ENCODE measurements around the gene FGD5.

The FGD5 gene

GRCh38 chr3:14846226-14846880 is 27.6 kb downstream of the FGD5 start:
- DNase-seq, result no peak
- Histone ChIP-seq H3K9me3 (ENCODE audit: control extremely low read depth in 1 of 5, control insufficient read depth in 4 of 5, insufficient read depth in 2 of 5, low read depth in 1 of 5, low read length in 4 of 5) (no peaks in the 10 kb centered on the region), H3K36me3 (ENCODE audit: control insufficient read depth in 4 of 4, insufficient read depth in 4 of 4, low read length in 3 of 4) (peaks cover 0 to 4% (median 1%) of the 10 kb centered on the region in 4 experiments), H3K27ac (ENCODE audit: insufficient read depth in 1 of 2, low read depth in 1 of 2, low read length in 2 of 2, poor library complexity in 1 of 2, severe bottlenecking in 2 of 2) (no peak overlapping the region), H3K4me1 (ENCODE audit: control extremely low read depth in 1 of 4, control insufficient read depth in 4 of 4, insufficient read depth in 4 of 4, low read length in 3 of 4) (peaks cover 4 to 31% (median 28%) of the 10 kb centered on the region in 4 experiments), H3K4me3 (ENCODE audit: control insufficient read depth in 1 of 7, extremely low read depth in 1 of 7, insufficient read depth in 4 of 7, low read depth in 2 of 7, low read length in 6 of 7) (no peak overlapping the region), H3K27me3 (replicated peaks in 2 of 5; ENCODE audit: control insufficient read depth in 4 of 5, insufficient read depth in 5 of 5, low read length in 4 of 5) (no peaks in the 10 kb centered on the region)
- WGBS (ENCODE audit: insufficient coverage), result 67% methylated on average over 7 of the region's 7 CpGs
- ChIA-PET CTCF (interaction anchor here (1.0 to 2.2 kb wide), 3 partner anchors 9 to 32 kb away, joined by 3 to 6 read pairs (median 4); no protein-coding TSS in a partner anchor), POLR2A (no interaction called here)

GRCh38 chr3:14847613-14848541 is 29.1 kb downstream of the FGD5 start:
- WGBS (ENCODE audit: insufficient coverage), result 71% methylated on average over 5 of the region's 15 CpGs
- CTCF ChIA-PET, result interaction anchor here (0.9 to 2.2 kb wide), 6 partner anchors 10 to 80 kb away, joined by 3 to 6 read pairs (median 4); no protein-coding TSS in a partner anchor
- Histone ChIP-seq H3K9me3 (ENCODE audit: control extremely low read depth in 1 of 5, control insufficient read depth in 4 of 5, insufficient read depth in 2 of 5, low read depth in 1 of 5, low read length in 4 of 5) (no peaks in the 10 kb centered on the region), H3K27me3 (replicated peaks in 2 of 5; ENCODE audit: control insufficient read depth in 4 of 5, insufficient read depth in 5 of 5, low read length in 4 of 5) (no peaks in the 10 kb centered on the region), H3K4me3 (ENCODE audit: control insufficient read depth in 1 of 7, extremely low read depth in 1 of 7, insufficient read depth in 4 of 7, low read depth in 2 of 7, low read length in 6 of 7) (peak overlapping the region in 2 of 7 experiments; percentile 10 to 15), H3K36me3 (ENCODE audit: control insufficient read depth in 4 of 4, insufficient read depth in 4 of 4, low read length in 3 of 4) (peaks cover 0 to 4% (median 1%) of the 10 kb centered on the region in 4 experiments), H3K27ac (ENCODE audit: insufficient read depth in 1 of 2, low read depth in 1 of 2, low read length in 2 of 2, poor library complexity in 1 of 2, severe bottlenecking in 2 of 2) (no peak overlapping the region), H3K4me1 (ENCODE audit: control extremely low read depth in 1 of 4, control insufficient read depth in 4 of 4, insufficient read depth in 4 of 4, low read length in 3 of 4) (peaks cover 4 to 32% (median 28%) of the 10 kb centered on the region in 4 experiments)
- DNase-seq, result no peak
- POLR2A ChIA-PET, result no interaction called here

- H3K36me3 ChIP-seq (ENCODE audit: control insufficient read depth in 4 of 4, insufficient read depth in 4 of 4, low read length in 3 of 4), result no peaks in the 10 kb centered on the region
- peaks cover 4 to 32% (median 28%) of the 10 kb centered on the region in 4 experiments for H3K4me1 ChIP-seq (ENCODE audit: control extremely low read depth in 1 of 4, control insufficient read depth in 4 of 4, insufficient read depth in 4 of 4, low read length in 3 of 4)
- no peak overlapping the region for H3K27ac ChIP-seq (ENCODE audit: insufficient read depth in 1 of 2, low read depth in 1 of 2, low read length in 2 of 2, poor library complexity in 1 of 2, severe bottlenecking in 2 of 2)
- ChIA-PET POLR2A (no interaction called here), CTCF (no interaction called here)
- H3K27me3 ChIP-seq (replicated peaks in 2 of 5; ENCODE audit: control insufficient read depth in 4 of 5, insufficient read depth in 5 of 5, low read length in 4 of 5), result no peaks in the 10 kb centered on the region
- no peaks in the 10 kb centered on the region for H3K9me3 ChIP-seq (ENCODE audit: control extremely low read depth in 1 of 5, control insufficient read depth in 4 of 5, insufficient read depth in 2 of 5, low read depth in 1 of 5, low read length in 4 of 5)
- no peak overlapping the region for H3K4me3 ChIP-seq (ENCODE audit: control insufficient read depth in 1 of 7, extremely low read depth in 1 of 7, insufficient read depth in 4 of 7, low read depth in 2 of 7, low read length in 6 of 7)
- no peak for DNase-seq
- WGBS (ENCODE audit: insufficient coverage), result 97% methylated on average over 8 of the region's 8 CpGs
These were observed 30.1 kb downstream of the FGD5 start for GRCh38 chr3:14848906-14849305.

GRCh38 chr3:14849638-14850230 is 31.0 kb downstream of the FGD5 start:
- no peaks in the 10 kb centered on the region for H3K9me3 ChIP-seq (ENCODE audit: control extremely low read depth in 1 of 5, control insufficient read depth in 4 of 5, insufficient read depth in 2 of 5, low read depth in 1 of 5, low read length in 4 of 5)
- WGBS (ENCODE audit: insufficient coverage), result 14% methylated on average over 5 of the region's 5 CpGs
- no peaks in the 10 kb centered on the region for H3K36me3 ChIP-seq (ENCODE audit: control insufficient read depth in 4 of 4, insufficient read depth in 4 of 4, low read length in 3 of 4)
- DNase-seq, result peak in 2 of 3 donors; percentile 73 to 78
- no peaks in the 10 kb centered on the region for H3K27me3 ChIP-seq (replicated peaks in 2 of 5; ENCODE audit: control insufficient read depth in 4 of 5, insufficient read depth in 5 of 5, low read length in 4 of 5)
- H3K4me1 ChIP-seq (ENCODE audit: control extremely low read depth in 1 of 4, control insufficient read depth in 4 of 4, insufficient read depth in 4 of 4, low read length in 3 of 4), result peaks cover 4 to 32% (median 28%) of the 10 kb centered on the region in 4 experiments
- no peak overlapping the region for H3K4me3 ChIP-seq (ENCODE audit: control insufficient read depth in 1 of 7, extremely low read depth in 1 of 7, insufficient read depth in 4 of 7, low read depth in 2 of 7, low read length in 6 of 7)
- ChIA-PET CTCF (interaction anchor here (0.8 to 1.3 kb wide), 8 partner anchors 24 to 101 kb away, joined by 3 to 5 read pairs (median 3); no protein-coding TSS in a partner anchor), POLR2A (no interaction called here)
- H3K27ac ChIP-seq (ENCODE audit: insufficient read depth in 1 of 2, low read depth in 1 of 2, low read length in 2 of 2, poor library complexity in 1 of 2, severe bottlenecking in 2 of 2), result no peak overlapping the region

- Histone ChIP-seq H3K36me3 (ENCODE audit: control insufficient read depth in 4 of 4, insufficient read depth in 4 of 4, low read length in 3 of 4) (no peaks in the 10 kb centered on the region), H3K27ac (ENCODE audit: insufficient read depth in 1 of 2, low read depth in 1 of 2, low read length in 2 of 2, poor library complexity in 1 of 2, severe bottlenecking in 2 of 2) (no peak overlapping the region), H3K27me3 (replicated peaks in 2 of 5; ENCODE audit: control insufficient read depth in 4 of 5, insufficient read depth in 5 of 5, low read length in 4 of 5) (no peaks in the 10 kb centered on the region), H3K9me3 (ENCODE audit: control extremely low read depth in 1 of 5, control insufficient read depth in 4 of 5, insufficient read depth in 2 of 5, low read depth in 1 of 5, low read length in 4 of 5) (peaks cover 0 to 3% (median 0%) of the 10 kb centered on the region in 5 experiments), H3K4me1 (ENCODE audit: control extremely low read depth in 1 of 4, control insufficient read depth in 4 of 4, insufficient read depth in 4 of 4, low read length in 3 of 4) (peaks cover 4 to 32% (median 28%) of the 10 kb centered on the region in 4 experiments), H3K4me3 (ENCODE audit: control insufficient read depth in 1 of 7, extremely low read depth in 1 of 7, insufficient read depth in 4 of 7, low read depth in 2 of 7, low read length in 6 of 7) (no peak overlapping the region)
- no peak for DNase-seq
- WGBS (ENCODE audit: insufficient coverage), result 100% methylated on average over 2 of the region's 5 CpGs
- ChIA-PET POLR2A (no interaction called here), CTCF (no interaction called here)
These were observed 33.4 kb downstream of the FGD5 start for GRCh38 chr3:14852058-14852594.

GRCh38 chr3:14852717-14853116 is 34.0 kb downstream of the FGD5 start:
- WGBS (ENCODE audit: insufficient coverage), result 93% methylated on average over 7 of the region's 10 CpGs
- Histone ChIP-seq H3K36me3 (ENCODE audit: control insufficient read depth in 4 of 4, insufficient read depth in 4 of 4, low read length in 3 of 4) (peaks cover 0 to 2% (median 0%) of the 10 kb centered on the region in 4 experiments), H3K4me3 (ENCODE audit: control insufficient read depth in 1 of 7, extremely low read depth in 1 of 7, insufficient read depth in 4 of 7, low read depth in 2 of 7, low read length in 6 of 7) (no peak overlapping the region), H3K9me3 (ENCODE audit: control extremely low read depth in 1 of 5, control insufficient read depth in 4 of 5, insufficient read depth in 2 of 5, low read depth in 1 of 5, low read length in 4 of 5) (peaks cover 0 to 3% (median 0%) of the 10 kb centered on the region in 5 experiments), H3K27me3 (replicated peaks in 2 of 5; ENCODE audit: control insufficient read depth in 4 of 5, insufficient read depth in 5 of 5, low read length in 4 of 5) (no peaks in the 10 kb centered on the region), H3K27ac (ENCODE audit: insufficient read depth in 1 of 2, low read depth in 1 of 2, low read length in 2 of 2, poor library complexity in 1 of 2, severe bottlenecking in 2 of 2) (no peak overlapping the region), H3K4me1 (ENCODE audit: control extremely low read depth in 1 of 4, control insufficient read depth in 4 of 4, insufficient read depth in 4 of 4, low read length in 3 of 4) (peaks cover 4 to 29% (median 26%) of the 10 kb centered on the region in 4 experiments)
- no peak for DNase-seq
- ChIA-PET POLR2A (no interaction called here), CTCF (interaction anchor here (1.4 kb wide), 1 partner anchor 22 kb away, joined by 3 read pairs; no protein-coding TSS in a partner anchor)

Data from common myeloid progenitor, CD34-positive (primary cell).